BJ (cell line): ENCODE measurements around the gene ANTXR2. TPM values are rescaled to one million over a fixed set of nuclear protein-coding genes. Genes with fewer than 3 reads are reported as not detected.

Source experiments
- CTCF ChIA-PET: fragments of 350-600 bp; formaldehyde crosslinking; extraction: SDS; loops from one replicate; lab custom pipeline; 2021; ENCODE audit warnings: antibody characterized with exemption, inconsistent platforms; lab: Yijun Ruan, JAX
- POLR2A ChIA-PET: fragments of 300-600 bp; sonication (Branson Sonifier 250); formaldehyde crosslinking; extraction: SDS; loops from one replicate; lab custom pipeline; 2021; ENCODE audit warnings: antibody characterized with exemption; lab: Charles Lee
- DNase-seq: peaks from one replicate; pipeline ENCODE4 v3.0.0-alpha.2; 2011; ENCODE audit warnings: low read depth
- H3K27me3 ChIP-seq: 2 replicates; pipeline ENCODE4 v1.6.0; 2011; ENCODE audit warnings: low read length; ENCODE audit not compliant: control insufficient read depth, insufficient read depth
- H3K36me3 ChIP-seq: 2 replicates; pipeline ENCODE4 v1.5.1; 2011; ENCODE audit warnings: low read length; ENCODE audit not compliant: control insufficient read depth, insufficient read depth
- H3K4me3 ChIP-seq: 2 replicates; pipeline ENCODE4 v1.5.1; 2011; ENCODE audit warnings: low read depth, mild to moderate bottlenecking, control low read depth, low read length
- CTCF ChIP-seq: IDR thresholded peaks from 2 replicates; pipeline ENCODE4 v1.5.1; 2011; ENCODE audit warnings: low read depth, mild to moderate bottlenecking, control low read depth, inconsistent platforms, low read length, moderate library complexity; ENCODE audit not compliant: insufficient read depth
- polyA plus RNA-seq: library from polyadenylated mRNA; depleted of rRNA; stranded (reverse); fragments of >200 nt; gene quantifications from 2 replicates; pipeline ENCODE4 v1.2.3, GENCODE V29; 2011; rRNA removed

The ANTXR2 gene
- polyA plus RNA-seq, 1 experiment: 18.9 TPM

GRCh38 chr4:79852305-79852730 lies 220.7 kb downstream of the ANTXR2 start:
- no peaks in the 10 kb centered on the region for H3K36me3 ChIP-seq
- ChIA-PET CTCF (no interaction called here), POLR2A (no interaction called here)
- H3K27me3 ChIP-seq: no peaks in the 10 kb centered on the region
- DNase-seq: no peak
- TF ChIP-seq CTCF: no peak
- H3K4me3 ChIP-seq: no peak overlapping the region

GRCh38 chr4:79851625-79852304 lies 221.3 kb downstream of the ANTXR2 start:
- Histone ChIP-seq H3K27me3 (no peaks in the 10 kb centered on the region), H3K36me3 (no peaks in the 10 kb centered on the region), H3K4me3 (no peak overlapping the region)
- CTCF ChIA-PET: no interaction called here
- no peak for DNase-seq
- TF ChIP-seq CTCF: no peak
- POLR2A ChIA-PET: no interaction called here

Other genes starting within 250 kb of the ANTXR2 start
- gene PRDM8, start 124.3 kb upstream of the ANTXR2 start, polyA plus RNA-seq: 2.6 and 2.7 TPM in 2 replicates
- 31.1 and 43.7 TPM in 2 replicates for gene FGF5, start 193.4 kb upstream of the ANTXR2 start, polyA plus RNA-seq